Heart right ventricle (tissue), 16 donors: Measurements from ENCODE around the gene AIRE. TPM values are rescaled to one million over a fixed set of nuclear protein-coding genes. Genes with fewer than 3 reads are reported as not detected.
A peak's percentile ranks its signal among the peaks of the same experiment; 100 is the strongest.

Experiments
- ATAC-seq, 8 donors: fragments of 200-7000 bp; cut with Tn5 transposase; one replicate each; pipeline ENCODE4 v1.9.1; 2020; ENCODE audit warnings: mild to moderate bottlenecking in 8 of 8, moderate library complexity in 8 of 8, moderate number of reproducible peaks in 1 of 8
- DNase-seq, 2 donors: peaks; one replicate each; pipeline ENCODE4 v3.0.0-alpha.2; 2020
- H3K27ac ChIP-seq, 10 donors: fragments of 200-600 bp; sonication (generic) in 2 of 10; one replicate each; pipeline versions ENCODE4 v1.5.0 to v1.8.0; 2020 to 2022; ENCODE audit warnings: mild to moderate bottlenecking in 3 of 10
- H3K27me3 ChIP-seq, 7 donors: fragments of 200-600 bp; one replicate each; pipeline ENCODE4 v1.8.0; 2021 to 2022; ENCODE audit warnings: mild to moderate bottlenecking in 2 of 7
- H3K36me3 ChIP-seq, 9 donors: fragments of 200-600 bp; sonication (generic) in 1 of 9; one replicate each; pipeline versions ENCODE4 v1.5.0 to v1.8.0; 2020 to 2022; ENCODE audit warnings: mild to moderate bottlenecking in 2 of 9
- H3K4me1 ChIP-seq, 9 donors: fragments of 200-600 bp; sonication (generic) in 1 of 9; one replicate each; pipeline versions ENCODE4 v1.5.0 to v1.8.0; 2020 to 2022; ENCODE audit warnings: mild to moderate bottlenecking in 4 of 9
- H3K4me3 ChIP-seq, 10 donors: fragments of 200-600 bp; sonication (generic) in 2 of 10; one replicate each; pipeline versions ENCODE4 v1.5.0 to v1.8.0; 2020 to 2022; ENCODE audit warnings: mild to moderate bottlenecking in 7 of 10, moderate library complexity in 2 of 10
- H3K9me3 ChIP-seq, 11 donors: fragments of 200-600 bp in 10 of 11; sonication (generic) in 2 of 11; one replicate each; pipeline versions ENCODE4 v1.5.0 to v1.8.0; 2013 to 2022; ENCODE audit warnings: mild to moderate bottlenecking in 2 of 11, control low read depth in 1 of 11, moderate library complexity in 1 of 11
- CTCF ChIP-seq, 9 donors: fragments of 200-600 bp; sonication (generic) in 2 of 9; IDR thresholded peaks; one replicate each; pipeline versions ENCODE4 v1.5.0 to v1.8.0; 2021 to 2022; ENCODE audit warnings: antibody characterized with exemption in 9 of 9, mild to moderate bottlenecking in 5 of 9, moderate library complexity in 1 of 9
- WGBS, 2 donors: extraction: QIAGEN DNeasy Blood & Tissue Kit; methylation state at CpG; one replicate each; pipeline ENCODE4 v1.1.7; 2013; ENCODE audit warnings: inconsistent platforms in 1 of 2; 5-methylcytosine and 5-hydroxymethylcytosine counted together
- intact Hi-C, 10 donors: fragments of 100-400 bp; cut with DNase I; formaldehyde crosslinking; loops; one replicate each; pipeline versions ENCODE4 v1.11.1 to v1.14.2; 2022
- polyA plus RNA-seq, 2 donors: library from polyadenylated mRNA; stranded (reverse); fragments of 200-250 nt; gene quantifications; one replicate each; pipeline ENCODE4 v1.2.3, GENCODE V29; 2013
- total RNA-seq, 10 donors: library from RNA; stranded (reverse); fragmentation: NEBNext Ultra II Directional in 3 of 10; extraction: Animal tissue kit (Norgen Biotek cat#: 25700) in 3 of 10; gene quantifications; one replicate each; pipeline versions ENCODE4 v1.2.1 to v1.2.4, GENCODE V29; 2021 to 2023
- donor health status: Arrhythmogenic right ventricular cardiomyopathy.
- donor health status: ischemic (EF 13 %, LVEDD 7.1; RV severe dilation, severe dysfunction).
- donor health status: healthy with polysubstance abuse.
- donor health status: DM: no; HTN: yes; CAD: no.
- donor health status: DM: no; HTN: no; CAD: no.
- donor health status: ischemic (EF 25% LVEDD 6.9; RV normal size, moderate dysfunction).
- donor health status: ischemic (EF 25% LVEDD 5.7; RV mildly dilated, moderate dysfunction).
- donor health status: healthy.
- donor health status: DM: yes; HTN: yes; CAD: no.
- donor health status: Ischemic cardiomyopathy.
- donor health status: ischemic (EF 35%, LVEDD 5.7; RV mildly dilated, moderate dysfunction).
- donor health status: nonischemic (EF 11% LVEDD 7.7; RV severe dilation, severe dysfunction).
- donor health status: DM: yes; HTN: yes; CAD: no.
- donor health status: PGD.
- donor health status: ischemic (EF 29% LVEDD 5.4; RV normal size, mild dysfunction).
- donor health status: nonischemic (EF 23%, LVEDD 6.1; RV moderate dilation, normal function).

The AIRE gene
- total and polyA plus RNA-seq, 12 donors = 0.05 to 0.10 (median 0.06) TPM; not detected in 9

GRCh38 chr21:44263221-44263760 is 22.4 kb upstream of the AIRE start:
- Histone ChIP-seq H3K4me3 (no peak overlapping the region), H3K27ac (no peak overlapping the region), H3K4me1 (no peaks in the 10 kb centered on the region), H3K9me3 (peaks cover 0 to 10% (median 0%) of the 10 kb centered on the region in 11 donors), H3K27me3 (peaks cover 0 to 4% (median 0%) of the 10 kb centered on the region in 7 donors), H3K36me3 (no peaks in the 10 kb centered on the region)
- DNase-seq (no peak), ATAC-seq (no peak)
- intact Hi-C loops = no loop called here
- no peak for TF ChIP-seq CTCF (IDR thresholded peaks at IDR 0.05)
- WGBS, 2 donors = 55 to 68% methylated on average over 16 to 18 of the region's 18 CpGs

- 88 to 95% methylated on average over 4 of the region's 4 CpGs for WGBS, 2 donors
- no peak overlapping the region for H3K27ac ChIP-seq
- H3K36me3 ChIP-seq = no peaks in the 10 kb centered on the region
- H3K27me3 ChIP-seq = peaks cover 0 to 4% (median 0%) of the 10 kb centered on the region in 7 donors
- intact Hi-C loops = no loop called here
- no peak for TF ChIP-seq CTCF (IDR thresholded peaks at IDR 0.05)
- ATAC-seq (no peak), DNase-seq (no peak)
- H3K4me1 ChIP-seq = no peaks in the 10 kb centered on the region
- H3K9me3 ChIP-seq = peaks cover 0 to 10% (median 0%) of the 10 kb centered on the region in 11 donors
- H3K4me3 ChIP-seq = no peak overlapping the region
Measured at GRCh38 chr21:44263768-44264167, 21.9 kb upstream of the AIRE start.

- H3K4me3 ChIP-seq = no peak overlapping the region
- ATAC-seq = no peak
- DNase-seq = no peak
- H3K27me3 ChIP-seq = peaks cover 0 to 4% (median 0%) of the 10 kb centered on the region in 7 donors
- no peaks in the 10 kb centered on the region for H3K9me3 ChIP-seq
- 93 to 95% methylated on average over 17 of the region's 17 CpGs for WGBS, 2 donors
- no peak overlapping the region for H3K27ac ChIP-seq
- H3K36me3 ChIP-seq = no peaks in the 10 kb centered on the region
- TF ChIP-seq CTCF (IDR thresholded peaks at IDR 0.05) = no peak
- H3K4me1 ChIP-seq = no peaks in the 10 kb centered on the region
- intact Hi-C loops = loop anchor here in 1 of 10 donors (2.0 kb wide), 1 partner anchor 23 kb away; no protein-coding TSS in a partner anchor
Measured at GRCh38 chr21:44265734-44266270, 19.9 kb upstream of the AIRE start.

- ATAC-seq = peak in 4 of 8 donors; percentile 23 to 50 (median 28)
- Histone ChIP-seq H3K9me3 (no peaks in the 10 kb centered on the region), H3K27me3 (peaks cover 0 to 4% (median 0%) of the 10 kb centered on the region in 7 donors), H3K4me1 (no peaks in the 10 kb centered on the region), H3K27ac (no peak overlapping the region), H3K36me3 (no peaks in the 10 kb centered on the region), H3K4me3 (no peak overlapping the region)
- 75 to 80% methylated on average over 19 of the region's 19 CpGs for WGBS, 2 donors
- DNase-seq = no peak
- intact Hi-C loops = loop anchor here in 1 of 10 donors (2.0 kb wide), 1 partner anchor 21 kb away; no protein-coding TSS in a partner anchor
- peak in 7 of 9 donors; percentile 16 to 45 (median 28) for TF ChIP-seq CTCF (IDR thresholded peaks at IDR 0.05)
Measured at GRCh38 chr21:44267655-44268142, 18.0 kb upstream of the AIRE start.
